K562 (cell line): Measurements from ENCODE around the gene IL1RN. TPM values are rescaled to one million over a fixed set of nuclear protein-coding genes. Genes with fewer than 3 reads are reported as not detected.
A peak's percentile ranks its signal among the peaks of the same experiment; 100 is the strongest.
"Not testable (repeated sequence)": the region's sequence is repeated elsewhere in the genome, so short reads cannot be mapped to it uniquely, and the experiment has no call there.

Source experiments
- ATAC-seq: fragments of 200-7000 bp; cut with Tn5 transposase; 3 replicates; pipeline ENCODE4 v1.9.1; 2020; ENCODE audit warnings: moderate library complexity
- BruUV-seq: library from RNA; stranded (reverse); fragments of 400-500 nt; replicated peaks from 2 replicates; lab custom pipeline; 2021; lab: Mats Ljungman, UMichigan
- CTCF ChIA-PET: fragments of 300-600 bp; formaldehyde crosslinking; extraction: SDS; loops from one replicate; lab custom pipeline; 2021; ENCODE audit warnings: low intra/inter-chr PET ratio; lab: Yijun Ruan, JAX
- POLR2A ChIA-PET: fragments of 300-600, 350-650 bp; sonication (Branson Sonifier 250); formaldehyde crosslinking; extraction: SDS; loops from one replicate; lab custom pipeline; 2021; ENCODE audit warnings: antibody characterized with exemption, inconsistent platforms; lab: Yijun Ruan, JAX
- DNase-seq, 4 experiments: peaks; one replicate each; pipeline versions ENCODE4 v3.0.0 to v3.0.0-alpha.2; 2011 to 2018; ENCODE audit warnings: low spot score in 3 of 4, mixed read lengths in 3 of 4; ENCODE audit errors: extremely low read depth in 1 of 4
- FAIRE-seq: peaks from 2 replicates; lab custom pipeline; 2011; peaks lifted over from hg19 to GRCh38; lab: Jason Lieb, UNC
- H2AFZ ChIP-seq: 2 replicates; pipeline ENCODE4 v1.6.0; 2011; ENCODE audit warnings: low read depth, low read length, control low read depth, inconsistent platforms
- H3K27ac ChIP-seq: fragments of 200-600 bp; 3 replicates; pipeline ENCODE4 v1.8.0; 2011; ENCODE audit warnings: low read depth, mild to moderate bottlenecking, control low read depth, inconsistent platforms, low read length, moderate library complexity, mixed read lengths; ENCODE audit errors: extremely low read depth
- H3K27me3 ChIP-seq, 2 experiments: fragments of 300-600 bp in 1 of 2; 2 replicates in 1 of 2; 3 replicates in 1 of 2; pipeline versions ENCODE4 v1.6.0 to v1.8.0; 2011; ENCODE audit warnings: inconsistent platforms in 2 of 2, low read length in 2 of 2, mild to moderate bottlenecking in 1 of 2, mixed read lengths in 1 of 2, moderate library complexity in 1 of 2; ENCODE audit not compliant: control insufficient read depth in 2 of 2, insufficient read depth in 2 of 2
- H3K36me3 ChIP-seq: fragments of 300-600 bp; 3 replicates; pipeline ENCODE4 v1.8.0; 2011; ENCODE audit warnings: mild to moderate bottlenecking, low read length, inconsistent platforms; ENCODE audit not compliant: control insufficient read depth, insufficient read depth
- H3K4me1 ChIP-seq, 2 experiments: fragments of 200-600 bp in 1 of 2; replicated peaks in 1 of 2; 2 replicates in 1 of 2; 3 replicates in 1 of 2; pipeline versions ENCODE4 v1.5.1 to v1.8.0; 2011; ENCODE audit warnings: inconsistent platforms in 2 of 2, low read length in 2 of 2, mild to moderate bottlenecking in 1 of 2, mixed read lengths in 1 of 2, moderate library complexity in 1 of 2; ENCODE audit not compliant: control insufficient read depth in 2 of 2, insufficient read depth in 2 of 2
- H3K4me2 ChIP-seq: 2 replicates; pipeline ENCODE4 v1.6.1; 2011; ENCODE audit warnings: low read length, control low read depth, inconsistent platforms, mixed read lengths; ENCODE audit not compliant: insufficient read depth
- H3K4me3 ChIP-seq: fragments of 200-600 bp; sonication (generic), shearing (Covaris generic); 2 replicates; pipeline ENCODE4 v1.5.1; 2016; ENCODE audit warnings: control low read depth, inconsistent platforms
- H3K79me2 ChIP-seq: fragments of 200-600 bp; 3 replicates; pipeline ENCODE4 v1.8.0; 2011; ENCODE audit warnings: low read length, inconsistent platforms; ENCODE audit not compliant: control insufficient read depth, insufficient read depth
- H3K9ac ChIP-seq, 2 experiments: 2 replicates each; pipeline versions ENCODE4 v1.6.0 to v1.6.1; 2011; ENCODE audit warnings: low read depth in 2 of 2, low read length in 2 of 2, control low read depth in 1 of 2, inconsistent platforms in 1 of 2, mild to moderate bottlenecking in 1 of 2, mixed read lengths in 1 of 2; ENCODE audit not compliant: insufficient read depth in 1 of 2
- H3K9me1 ChIP-seq: one replicate; pipeline ENCODE4 v1.6.0; 2011; ENCODE audit warnings: inconsistent platforms, mild to moderate bottlenecking, low read length, moderate library complexity; ENCODE audit not compliant: control insufficient read depth, insufficient read depth
- H3K9me3 ChIP-seq: replicated peaks from 2 replicates; pipeline ENCODE4 v1.5.1; 2011; ENCODE audit warnings: low read depth, low read length, inconsistent platforms; ENCODE audit not compliant: control insufficient read depth, insufficient read depth
- H4K20me1 ChIP-seq: replicated peaks from 2 replicates; pipeline ENCODE4 v1.6.1; 2011; ENCODE audit warnings: low read length, inconsistent platforms, mixed read lengths; ENCODE audit not compliant: control insufficient read depth, insufficient read depth
- SPI1 ChIP-seq: IDR thresholded peaks from 2 replicates; pipeline ENCODE4 v1.6.1; 2011; ENCODE audit warnings: low read depth, low read length, control low read depth, borderline replicate concordance
- TFE3 ChIP-seq: fragments of 450-650 bp; formaldehyde crosslinking; IDR thresholded peaks from 2 replicates; pipeline ENCODE4 v1.4.0; 2020; ENCODE audit warnings: mild to moderate bottlenecking, mixed read lengths
- ZNF324 ChIP-seq: fragments of 250-450 bp; sonication (Bioruptor Pico); IDR thresholded peaks from 2 replicates; pipeline ENCODE4 v1.4.0; 2020; ENCODE audit warnings: mild to moderate bottlenecking
- WGBS: fragments of 100-300 bp; shearing (Covaris generic); methylation state at CpG from one replicate; pipeline ENCODE4 v1.1.6; 2016; ENCODE audit warnings: low coverage, mixed read lengths; ENCODE audit not compliant: insufficient coverage; ENCODE audit errors: missing lambda C conversion rate; 5-methylcytosine and 5-hydroxymethylcytosine counted together
- in situ Hi-C: fragments of 300-500 bp; cut with MboI; formaldehyde crosslinking; loops from 4 replicates; pipeline ENCODE4 v1.15.0; 2018; ENCODE audit warnings: inconsistent platforms, mixed read lengths
- intact Hi-C: fragments of 100-400 bp; cut with micrococcal nuclease; formaldehyde crosslinking; loops from 2 replicates; pipeline ENCODE4 v1.14.2; 2022
- polyA plus RNA-seq, 8 experiments: library from polyadenylated mRNA; depleted of rRNA in 4 of 8; stranded (reverse) in 5 of 8; unstranded in 3 of 8; fragments of >200 nt; fragmentation: Nextera tagmentation in 2 of 8; fragmentation: Illumina TruSeq in 1 of 8; extraction: Ambion mirVana in 2 of 8; extraction: Trizol in 1 of 8; gene quantifications; 2 replicates each; pipeline versions ENCODE4 v1.2.1 to v1.2.3, GENCODE V29; 2011 to 2014; ENCODE audit warnings: inconsistent platforms in 1 of 8, missing spikeins in 1 of 8
- total RNA-seq, 7 experiments: library from RNA; depleted of rRNA in 6 of 7; stranded (reverse); fragments of >200 nt in 6 of 7; fragmentation: Illumina TruSeq in 2 of 7; extraction: Trizol in 2 of 7; gene quantifications; 2 replicates each; pipeline versions ENCODE4 v1.2.1 to v1.2.3, GENCODE V29; 2011 to 2021; ENCODE audit warnings: low replicate concordance in 1 of 7

IL1RN gene
- total and polyA plus RNA-seq, 9 of the 15 experiments (the other 6 are each of a cell fraction or from before 2014, with no cell fraction given) = 0.13 TPM; not detected in 8

DNA sequence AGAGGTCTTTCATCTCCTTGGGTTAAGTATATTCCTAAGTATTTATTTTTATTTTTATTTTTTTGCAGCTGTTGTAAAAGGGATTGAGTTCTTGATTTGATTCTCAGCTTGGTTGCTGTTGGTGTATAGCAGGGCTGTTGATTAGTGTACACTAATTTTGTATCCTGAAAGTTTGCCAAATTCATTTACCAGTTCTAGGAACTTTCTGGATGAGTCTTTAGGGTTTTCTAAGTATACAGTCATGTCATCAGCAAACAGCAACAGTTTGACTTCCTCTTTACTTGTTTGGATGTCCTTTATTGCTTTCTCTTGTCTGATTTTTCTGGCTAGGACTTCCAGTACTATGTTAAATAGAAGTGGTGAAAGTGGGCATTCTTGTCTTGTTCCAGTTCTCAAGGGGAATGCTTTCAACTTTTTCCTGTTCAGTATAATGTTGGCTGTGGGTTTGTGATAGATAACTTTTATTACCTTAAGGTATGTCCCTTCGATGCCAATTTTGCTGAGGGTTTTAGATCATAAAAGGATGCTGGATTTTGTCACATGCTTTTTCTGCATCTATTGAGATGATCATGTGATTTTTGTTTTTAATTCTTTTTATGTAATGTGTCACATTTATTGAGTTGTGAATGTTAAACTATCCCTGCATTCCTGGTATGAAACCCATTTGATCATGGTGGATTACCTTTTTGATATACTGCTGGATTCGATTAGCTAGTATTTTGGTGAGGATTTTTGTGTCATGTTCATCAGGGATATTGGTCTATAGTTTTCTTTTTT, 30.4 kb upstream of the IL1RN start:
- H3K9ac ChIP-seq, H2AFZ ChIP-seq, intact Hi-C loops, H3K36me3 ChIP-seq, FAIRE-seq, ATAC-seq, H3K4me3 ChIP-seq, BruUV-seq, in situ Hi-C loops, H3K4me2 ChIP-seq, H4K20me1 ChIP-seq, H3K79me2 ChIP-seq: not testable (repeated sequence)
- POLR2A ChIA-PET = interaction anchor here (0.6 kb wide), 1 partner anchor 71 kb away, joined by 3 read pairs; no protein-coding TSS in a partner anchor
- TF ChIP-seq ZNF324 (CRISPR knock-in tag) = peak; percentile 73; the same call in 1 of the 2 replicates
- TF ChIP-seq TFE3 (CRISPR knock-in tag) = peak; percentile 59
- TF ChIP-seq SPI1 = peak; percentile 28; the same call in 1 of the 2 replicates
- TF ChIP-seq, all 486 proteins: peak for 3; not testable (repeated sequence) for 483
- H3K27ac ChIP-seq, CTCF ChIA-PET, H3K9me3 ChIP-seq, DNase-seq, H3K9me1 ChIP-seq, H3K4me1 ChIP-seq: not testable (repeated sequence)
- peaks cover 15 to 31% of the 10 kb centered on the region in 2 experiments for H3K27me3 ChIP-seq
- WGBS = 0% methylated on average over 2 of the region's 2 CpGs
